ENCODE measurements around the gene C2orf72. TPM values are rescaled to one million over a fixed set of nuclear protein-coding genes. Genes with fewer than 3 reads are reported as not detected.

The C2orf72 gene
- total and polyA plus RNA-seq, 2 of the 13 experiments (the other 11 are each of a cell fraction or from before 2014, with no cell fraction given) = 147 to 203 TPM

- no peak for TF ChIP-seq PRMT3 (CRISPR knock-in tag; IDR thresholded peaks at IDR 0.05; ENCODE audit: borderline replicate concordance, low read depth)
- no peak; the same call in 1 of the 2 replicates for TF ChIP-seq ZNF280B (CRISPR knock-in tag; IDR thresholded peaks at IDR 0.05; ENCODE audit: borderline replicate concordance)
- peak; percentile 79 for TF ChIP-seq PCBP2 (optimal IDR thresholded peaks at IDR 0.05; ENCODE audit: low read depth, low read length, poor library complexity, severe bottlenecking)
- no peak for TF ChIP-seq CERS6 (CRISPR knock-in tag; IDR thresholded peaks at IDR 0.05)
- no peak for TF ChIP-seq ZNF207 (IDR thresholded peaks at IDR 0.05; ENCODE audit: borderline replicate concordance)
- TF ChIP-seq THAP8 (CRISPR knock-in tag; IDR thresholded peaks at IDR 0.05; ENCODE audit: borderline replicate concordance) = 0 out of 2 replicates have a peak, but pooled peaks have one; percentile 38
- no peak for TF ChIP-seq ZNF383 (CRISPR knock-in tag; IDR thresholded peaks at IDR 0.05; ENCODE audit: borderline replicate concordance)
- no peak for TF ChIP-seq ZNF556 (CRISPR knock-in tag; IDR thresholded peaks at IDR 0.05; ENCODE audit: borderline replicate concordance)
- TF ChIP-seq ZNF703 (CRISPR knock-in tag; IDR thresholded peaks at IDR 0.05; ENCODE audit: borderline replicate concordance) = no peak
- TF ChIP-seq ZBTB38 (CRISPR knock-in tag; IDR thresholded peaks at IDR 0.05) = no peak
- 0 out of 2 replicates have a peak, but pooled peaks have one; percentile 24 for TF ChIP-seq FOXC1 (CRISPR knock-in tag; IDR thresholded peaks at IDR 0.05; ENCODE audit: borderline replicate concordance)
- TF ChIP-seq ZNF121 (CRISPR knock-in tag; IDR thresholded peaks at IDR 0.05) = peak; percentile 39; the same call in 1 of the 2 replicates
- no peak for TF ChIP-seq ZNF224 (CRISPR knock-in tag; IDR thresholded peaks at IDR 0.05)
- no peak for TF ChIP-seq KDM3A (CRISPR knock-in tag; IDR thresholded peaks at IDR 0.05; ENCODE audit: low read depth)
- TF ChIP-seq DDIT3 (CRISPR knock-in tag; IDR thresholded peaks at IDR 0.05) = no peak
- no peak for TF ChIP-seq ZNF773 (CRISPR knock-in tag; IDR thresholded peaks at IDR 0.05; ENCODE audit: borderline replicate concordance)
- TF ChIP-seq ZFY (CRISPR knock-in tag; IDR thresholded peaks at IDR 0.05) = no peak
- TF ChIP-seq ZNF512B (CRISPR knock-in tag; IDR thresholded peaks at IDR 0.05; ENCODE audit: borderline replicate concordance) = no peak
- TF ChIP-seq NCOR1 (IDR thresholded peaks at IDR 0.05; ENCODE audit: borderline replicate concordance, low read length) = no peak
- no peak for TF ChIP-seq ARID3A (IDR thresholded peaks at IDR 0.05; ENCODE audit: low read depth, low read length)
These were observed 1.4 kb downstream of the C2orf72 start (continued) for GRCh38 chr2:231038483-231039293.

Measured in HepG2 (cell line).